NCI-H2081 (cell line): ENCODE data around the gene PRSS1.
"Not testable (repeated sequence)": the region's sequence is repeated elsewhere in the genome, so short reads cannot be mapped to it uniquely, and the experiment has no call there.

ENCODE experiments used
- DNase-seq, 2 experiments: peaks; one replicate each; lab custom pipeline; 2025; lab: John Stamatoyannopoulos, UW

Gene PRSS1

DNA sequence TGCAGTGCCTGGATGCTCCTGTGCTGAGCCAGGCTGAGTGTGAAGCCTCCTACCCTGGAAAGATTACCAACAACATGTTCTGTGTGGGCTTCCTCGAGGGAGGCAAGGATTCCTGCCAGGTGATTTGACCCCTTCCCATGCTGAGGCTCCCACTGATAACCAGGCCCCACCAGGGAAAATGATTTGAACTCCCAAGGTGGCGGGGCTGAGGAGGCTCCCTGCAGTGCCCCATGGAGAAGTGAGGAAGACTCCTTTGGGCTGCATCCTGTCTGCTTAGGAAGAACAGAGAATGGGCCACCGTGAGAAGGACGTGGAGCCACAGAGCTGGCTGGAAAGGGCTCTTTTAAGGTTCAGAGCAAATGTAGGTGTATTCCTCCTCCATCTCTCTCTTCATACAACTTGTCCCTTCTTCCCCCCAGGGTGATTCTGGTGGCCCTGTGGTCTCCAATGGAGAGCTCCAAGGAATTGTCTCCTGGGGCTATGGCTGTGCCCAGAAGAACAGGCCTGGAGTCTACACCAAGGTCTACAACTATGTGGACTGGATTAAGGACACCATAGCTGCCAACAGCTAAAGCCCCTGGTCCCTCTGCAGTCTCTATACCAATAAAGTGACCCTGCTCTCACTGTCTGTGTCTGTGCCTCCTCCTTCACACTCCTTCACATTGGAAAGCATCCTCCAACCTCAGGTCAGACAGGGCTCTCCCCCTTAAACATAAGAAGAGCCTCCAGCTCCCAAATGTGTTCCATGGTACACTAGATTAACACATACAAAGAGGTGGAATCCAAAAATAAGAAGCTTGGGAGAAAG is 24.9 kb downstream of the PRSS1 start:
- no peak for DNase-seq

DNA sequence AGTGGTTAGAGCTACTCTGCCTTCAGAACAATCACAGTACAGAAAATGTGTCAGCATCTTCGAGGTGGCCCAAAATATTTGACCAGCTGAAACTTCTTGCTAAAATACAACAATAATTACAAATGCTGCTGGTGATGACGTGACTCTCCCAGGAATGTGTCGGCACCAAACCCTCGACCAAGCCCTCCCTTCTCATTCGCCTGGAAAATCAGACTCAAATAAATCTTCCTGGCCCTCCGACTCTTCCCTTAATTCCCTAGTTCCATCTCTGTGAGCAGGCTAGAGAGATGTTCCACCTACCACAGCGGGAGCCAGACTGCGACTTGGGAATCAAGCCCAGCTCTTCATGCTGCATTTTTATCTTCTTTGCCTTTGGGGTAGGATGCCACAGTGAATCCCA is 25.6 kb downstream of the PRSS1 start:
- no peak for DNase-seq

DNA sequence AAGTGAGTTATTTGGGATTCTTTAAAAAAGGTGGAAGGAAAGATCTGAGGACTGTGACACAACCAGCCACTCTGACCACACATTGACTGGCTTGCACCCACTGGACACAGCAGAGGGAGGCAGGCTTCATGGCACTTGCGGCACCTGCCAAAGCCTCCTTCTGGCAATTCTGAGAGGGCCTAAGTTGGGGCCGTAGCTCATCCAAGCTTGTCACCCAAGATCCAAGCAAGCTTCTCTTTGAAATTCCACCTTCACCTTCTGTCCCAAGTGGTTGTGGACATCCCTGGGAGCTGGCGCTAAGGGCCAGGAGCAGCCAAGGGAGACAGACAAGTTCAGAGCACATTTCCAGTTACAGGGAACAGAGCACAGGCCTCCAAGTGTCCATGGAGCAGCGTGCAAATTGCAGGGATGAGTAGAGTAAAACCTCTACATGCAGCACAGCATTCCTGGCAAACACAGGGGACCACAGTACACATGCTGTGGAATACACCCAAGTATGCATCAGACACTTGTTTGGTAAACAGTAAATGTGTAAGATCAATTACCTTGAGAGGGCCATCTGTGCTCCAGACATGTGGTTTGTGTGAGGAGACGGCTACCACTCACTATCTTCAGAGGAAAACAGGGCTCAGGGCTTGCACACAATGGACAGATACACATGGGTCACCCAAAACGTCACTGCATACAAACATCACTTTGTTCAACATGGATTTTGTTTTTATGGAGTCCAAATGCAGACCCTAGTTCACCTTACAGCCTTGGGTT is 26.3 kb downstream of the PRSS1 start:
- DNase-seq = not testable (repeated sequence)

DNA sequence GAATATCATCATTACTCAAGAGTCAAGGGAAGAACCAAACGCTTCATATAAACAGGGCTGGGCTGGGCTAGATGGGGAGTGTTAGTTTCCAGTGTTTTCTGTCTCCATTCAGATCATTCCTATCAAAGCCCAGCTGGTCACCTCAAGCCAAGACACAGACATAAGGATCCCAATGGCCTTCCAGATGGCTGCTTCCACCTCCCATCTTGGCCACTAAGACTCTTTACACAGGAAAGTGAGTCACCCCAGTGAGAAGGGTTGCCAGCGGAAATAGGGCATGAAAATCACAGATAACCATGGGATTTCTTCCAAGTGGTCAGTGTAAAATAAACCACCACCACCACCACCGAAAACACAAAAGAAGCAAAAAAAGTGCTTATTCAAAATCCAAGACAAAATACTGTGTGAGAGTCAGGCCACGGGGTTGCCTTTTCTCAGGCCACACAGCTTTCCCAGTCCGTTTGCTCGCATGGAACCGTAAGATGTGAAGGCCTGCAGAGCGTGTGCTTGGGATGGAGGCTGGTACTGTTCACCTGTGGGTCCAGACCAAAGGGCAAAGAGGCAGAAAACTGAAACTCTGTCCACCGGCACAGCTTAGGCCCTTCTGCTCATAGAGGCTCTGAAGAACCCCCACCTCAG is 27.1 kb downstream of the PRSS1 start:
- no peak for DNase-seq

DNA sequence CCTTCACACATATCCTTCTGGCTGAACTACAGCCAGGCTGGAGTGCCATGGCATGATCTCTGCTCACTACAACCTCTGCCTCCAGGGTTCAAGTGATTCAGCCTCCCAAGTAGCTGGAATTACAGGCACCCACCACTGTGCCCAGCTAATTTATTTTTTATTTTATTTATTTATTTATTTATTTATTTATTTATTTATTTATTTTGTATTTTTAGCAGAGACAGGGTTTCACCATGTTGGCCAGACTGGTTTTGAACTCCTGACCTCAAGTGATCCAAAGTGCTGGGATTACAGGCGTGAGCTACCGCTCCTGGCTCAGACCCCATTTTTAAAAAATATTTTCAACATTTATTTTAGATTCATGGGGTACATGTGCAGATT is 27.6 kb downstream of the PRSS1 start:
- not testable (repeated sequence) for DNase-seq

DNA sequence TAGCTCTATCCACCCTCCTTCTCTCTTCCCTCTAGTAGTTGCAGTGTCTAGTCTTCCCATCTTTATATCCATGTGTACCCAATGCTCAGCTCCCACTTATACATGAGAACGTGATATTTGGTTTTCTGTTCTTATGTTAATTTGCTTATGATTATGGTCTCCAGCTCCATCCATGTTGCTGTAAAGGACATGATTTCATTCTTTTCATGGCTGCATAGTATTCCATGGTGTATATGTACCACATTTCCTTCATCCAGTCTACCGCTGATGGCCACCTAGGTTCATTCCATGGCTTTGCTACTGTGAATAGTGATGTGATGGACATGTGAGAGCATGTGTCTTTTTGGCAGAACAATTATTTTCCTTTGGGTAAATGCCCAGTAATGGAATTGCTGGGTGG is 28.0 kb downstream of the PRSS1 start:
- DNase-seq = no peak

DNA sequence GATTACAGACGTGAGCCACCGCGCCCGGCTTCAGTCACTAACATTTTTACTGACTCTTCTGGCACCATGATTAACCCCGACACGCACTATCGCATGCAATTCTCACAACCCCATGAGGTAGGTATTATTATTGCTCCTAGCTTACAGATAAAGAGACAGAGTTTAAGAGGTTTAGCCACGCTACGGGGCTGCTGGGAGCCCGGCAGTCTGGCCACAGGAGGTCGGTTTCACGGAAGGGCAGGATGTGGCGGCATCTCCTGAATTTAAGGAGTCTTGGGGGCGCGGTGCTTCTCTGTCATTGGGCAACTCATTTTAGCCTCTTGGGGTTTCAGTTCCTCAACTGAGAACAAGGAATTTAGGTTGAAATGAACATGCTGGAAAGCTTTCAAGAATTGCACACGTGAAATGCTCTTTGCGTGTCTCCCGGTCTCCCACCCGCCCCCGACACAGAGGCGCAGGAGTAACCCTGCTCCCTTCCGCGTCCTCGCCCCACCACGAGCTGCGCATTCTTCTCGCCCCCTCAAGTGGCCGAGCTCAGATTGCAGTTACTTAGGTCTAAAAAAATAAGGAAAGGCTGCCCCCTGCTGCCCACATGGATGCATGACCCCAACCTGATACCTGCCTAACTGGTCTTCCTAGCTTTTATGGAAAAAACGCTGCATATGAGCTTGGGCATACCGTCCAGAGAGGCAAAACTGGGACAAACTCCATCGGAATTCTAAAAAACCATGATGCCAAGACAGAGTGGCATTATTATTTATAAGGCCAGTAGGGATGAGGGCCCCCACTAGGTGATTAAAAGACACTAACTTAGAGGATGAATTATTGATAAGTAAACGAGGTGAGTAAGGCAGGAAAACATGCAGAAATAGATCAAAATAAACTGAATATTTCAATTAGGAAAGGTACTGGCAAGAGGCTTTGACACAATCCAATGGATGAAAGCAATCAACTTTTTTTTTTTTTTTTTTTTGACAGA is 33.9 kb downstream of the PRSS1 start:
- DNase-seq = peak; percentile 95 to 97

DNA sequence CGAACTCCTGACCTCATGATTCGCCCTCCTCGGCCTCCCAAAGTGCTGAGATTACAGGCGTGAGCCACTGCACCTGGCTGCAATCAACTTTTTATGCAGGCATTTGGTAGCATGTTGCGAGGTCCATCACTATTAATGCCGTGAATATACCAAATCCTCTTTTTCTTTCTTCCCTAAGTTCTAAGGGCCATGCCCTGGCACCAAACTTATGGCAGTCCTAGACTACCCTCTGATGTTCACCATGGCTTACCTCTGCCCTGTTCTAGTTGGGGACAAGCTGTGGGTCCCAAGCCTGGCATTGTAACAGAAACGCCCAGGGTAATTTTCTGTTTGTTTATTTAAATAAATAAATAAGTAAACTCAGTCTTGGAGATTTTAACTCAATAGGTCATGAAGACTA is 34.8 kb downstream of the PRSS1 start:
- DNase-seq = peak in 1 of 2 experiments; percentile 16

DNA sequence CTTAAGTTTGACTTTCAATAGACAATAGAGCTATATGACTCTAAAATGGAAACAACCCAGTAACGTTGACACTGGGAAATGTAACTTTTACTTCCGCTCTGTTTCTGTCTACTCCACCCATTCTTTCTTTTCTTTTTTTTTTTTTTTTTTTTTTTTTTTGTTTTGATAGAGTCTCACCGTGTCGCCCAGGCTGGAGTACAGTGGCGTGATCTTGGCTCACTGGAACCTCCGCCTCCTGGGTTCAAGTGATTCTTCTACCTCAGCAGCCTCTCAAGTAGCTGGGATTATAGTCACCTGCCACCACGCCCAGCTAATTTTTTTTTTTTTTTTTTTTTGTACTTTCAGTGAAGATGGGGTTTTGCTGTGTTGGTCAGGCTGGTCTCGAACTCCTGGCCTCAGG is 35.4 kb downstream of the PRSS1 start:
- DNase-seq = no peak

DNA sequence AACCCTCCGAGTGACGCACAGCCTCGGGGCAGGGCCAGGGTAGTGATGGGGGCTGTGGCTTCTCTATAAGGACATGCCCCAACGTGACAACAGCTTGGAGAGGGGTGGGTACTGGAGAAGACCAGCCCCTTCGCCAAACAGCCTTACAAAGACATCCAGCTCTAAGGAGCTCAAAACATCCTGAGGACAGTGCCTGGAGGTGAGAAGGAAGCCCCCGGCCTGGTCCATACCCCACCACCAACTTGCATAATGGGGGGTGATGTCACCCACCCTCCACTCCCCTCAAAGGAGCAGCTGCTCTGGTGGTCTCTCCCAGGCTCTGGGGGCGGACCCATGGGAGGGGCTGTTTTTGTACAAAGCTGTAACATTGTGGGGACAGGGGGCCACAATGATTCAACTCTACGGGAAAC is 36.6 kb downstream of the PRSS1 start:
- no peak for DNase-seq

DNA sequence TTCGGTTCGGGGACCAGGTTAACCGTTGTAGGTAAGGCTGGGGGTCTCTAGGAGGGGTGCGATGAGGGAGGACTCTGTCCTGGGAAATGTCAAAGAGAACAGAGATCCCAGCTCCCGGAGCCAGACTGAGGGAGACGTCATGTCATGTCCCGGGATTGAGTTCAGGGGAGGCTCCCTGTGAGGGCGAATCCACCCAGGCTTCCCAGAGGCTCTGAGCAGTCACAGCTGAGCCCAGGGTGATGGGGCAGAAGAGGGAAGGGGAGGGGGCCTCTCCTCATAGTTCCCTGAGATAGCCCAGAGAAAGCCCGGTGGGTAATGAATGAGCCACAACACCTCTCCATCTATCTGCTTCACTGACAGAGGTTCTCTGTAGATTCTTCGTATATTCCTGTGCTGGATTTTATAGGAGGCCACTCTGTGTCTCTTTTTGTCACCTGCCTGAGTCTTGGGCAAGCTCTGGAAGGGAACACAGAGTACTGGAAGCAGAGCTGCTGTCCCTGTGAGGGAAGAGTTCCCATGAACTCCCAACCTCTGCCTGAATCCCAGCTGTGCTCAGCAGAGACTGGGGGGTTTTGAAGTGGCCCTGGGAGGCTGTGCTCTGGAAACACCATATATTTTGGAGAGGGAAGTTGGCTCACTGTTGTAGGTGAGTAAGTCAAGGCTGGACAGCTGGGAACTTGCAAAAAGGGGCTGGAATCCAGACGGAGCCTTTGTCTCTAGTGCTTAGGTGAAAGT is 37.9 kb downstream of the PRSS1 start:
- no peak for DNase-seq

DNA sequence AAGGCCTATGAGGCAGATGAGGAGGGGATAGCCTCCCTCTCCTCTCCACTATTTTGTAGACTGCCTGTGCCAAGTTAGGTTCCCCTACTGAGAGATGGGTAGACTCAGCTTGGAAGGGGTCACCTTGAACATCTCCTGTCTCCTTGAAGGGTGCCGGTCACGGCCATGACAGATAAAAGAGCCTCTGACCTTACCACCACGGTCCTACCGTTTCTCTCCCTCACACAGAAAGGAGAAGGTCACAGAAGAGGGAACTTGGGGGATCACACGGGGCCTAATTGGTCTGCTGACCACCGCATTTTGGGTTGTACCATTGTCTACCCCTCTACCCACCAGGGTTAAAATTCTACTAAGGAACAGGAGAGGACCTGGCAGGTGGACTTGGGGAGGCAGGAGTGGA is 38.5 kb downstream of the PRSS1 start:
- no peak for DNase-seq

DNA sequence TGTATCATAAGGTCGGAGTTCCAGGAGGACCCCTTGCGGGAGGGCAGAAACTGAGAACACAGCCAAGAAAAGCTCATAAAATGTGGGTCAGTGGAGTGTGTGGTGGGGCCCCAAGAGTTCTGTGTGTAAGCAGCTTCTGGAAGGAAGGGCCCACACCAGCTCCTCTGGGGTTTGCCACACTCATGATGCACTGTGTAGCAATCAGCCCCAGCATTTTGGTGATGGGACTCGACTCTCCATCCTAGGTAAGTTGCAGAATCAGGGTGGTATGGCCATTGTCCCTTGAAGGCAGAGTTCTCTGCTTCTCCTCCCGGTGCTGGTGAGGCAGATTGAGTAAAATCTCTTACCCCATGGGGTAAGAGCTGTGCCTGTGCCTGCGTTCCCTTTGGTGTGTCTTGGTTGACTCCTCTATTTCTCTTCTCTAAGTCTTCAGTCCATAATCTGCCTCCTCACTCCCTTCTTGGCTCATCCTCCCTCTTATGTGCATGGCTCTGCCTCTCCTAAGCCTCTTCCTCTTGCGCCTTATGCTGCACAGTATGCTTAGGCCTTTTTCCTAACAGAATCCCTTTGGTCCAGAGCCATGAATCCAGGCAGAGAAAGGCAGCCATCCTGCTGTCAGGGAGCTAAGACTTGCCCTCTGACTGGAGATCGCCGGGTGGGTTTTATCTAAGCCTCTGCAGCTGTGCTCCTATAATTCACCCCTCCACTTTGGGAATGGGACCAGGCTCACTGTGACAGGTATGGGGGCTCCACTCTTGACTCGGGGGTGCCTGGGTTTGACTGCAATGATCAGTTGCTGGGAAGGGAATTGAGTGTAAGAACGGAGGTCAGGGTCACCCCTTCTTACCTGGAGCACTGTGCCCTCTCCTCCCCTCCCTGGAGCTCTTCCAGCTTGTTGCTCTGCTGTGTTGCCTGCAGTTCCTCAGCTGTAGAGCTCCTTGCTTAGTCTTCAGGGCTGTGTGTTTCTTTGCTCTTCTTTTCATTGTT is 39.3 kb downstream of the PRSS1 start:
- DNase-seq = no peak

DNA sequence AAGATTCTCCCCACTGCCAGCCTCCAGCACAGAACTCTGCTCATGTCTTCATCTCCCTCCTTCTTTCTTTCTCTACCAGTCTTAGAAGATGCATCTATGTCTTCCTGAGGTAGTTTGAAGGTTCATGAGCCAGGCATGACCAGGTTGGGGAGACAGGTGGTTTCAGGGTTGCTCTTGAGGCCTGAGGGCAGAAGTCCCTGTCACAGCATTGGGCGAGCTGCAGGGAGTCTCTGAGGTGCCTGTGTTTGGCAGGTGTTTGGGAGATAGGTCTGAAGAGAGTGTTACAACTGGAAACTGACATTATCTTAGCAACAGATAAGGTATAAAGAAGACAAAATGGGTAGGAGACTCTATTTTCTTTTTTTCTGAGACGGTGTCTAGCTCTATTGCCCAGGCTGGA is 40.2 kb downstream of the PRSS1 start:
- no peak for DNase-seq

DNA sequence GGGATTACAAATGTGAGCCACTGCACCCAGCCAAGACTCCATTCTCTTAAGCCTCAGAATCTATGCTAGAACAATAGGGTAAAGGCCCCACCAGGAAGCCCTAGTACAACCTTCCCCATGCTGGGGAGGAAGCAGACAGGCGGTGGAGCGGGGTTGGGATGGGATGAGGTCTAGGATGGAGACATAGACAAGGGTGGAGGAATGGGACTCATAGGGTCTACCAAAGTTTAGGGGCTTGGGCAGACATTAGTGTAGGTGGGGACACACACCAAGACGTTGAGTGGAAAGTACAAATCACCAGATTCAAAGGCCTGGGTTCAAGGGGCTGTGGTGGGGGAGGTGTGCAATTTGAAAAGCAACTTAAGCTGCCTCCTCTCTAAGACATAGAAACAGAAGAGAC is 40.8 kb downstream of the PRSS1 start:
- DNase-seq = no peak

DNA sequence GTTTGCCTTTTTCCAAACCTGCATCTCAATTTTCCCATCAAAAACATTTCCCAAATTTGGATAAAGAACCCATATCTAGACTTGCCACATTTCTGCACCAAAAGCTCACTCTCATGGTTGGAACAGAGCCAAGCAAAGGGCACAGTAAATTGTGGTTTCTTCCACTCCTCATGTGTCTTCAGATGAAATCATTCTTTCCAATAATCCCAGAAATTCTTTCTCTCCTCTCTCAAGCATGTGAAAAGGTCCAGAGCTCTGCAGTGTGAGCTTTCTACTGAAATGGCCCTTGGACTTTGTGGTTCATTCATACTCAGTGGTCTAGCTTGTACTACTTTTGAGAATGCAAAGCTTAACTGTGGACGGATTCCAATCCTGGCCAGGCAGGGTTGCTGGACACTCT is 41.3 kb downstream of the PRSS1 start:
- DNase-seq = no peak

DNA sequence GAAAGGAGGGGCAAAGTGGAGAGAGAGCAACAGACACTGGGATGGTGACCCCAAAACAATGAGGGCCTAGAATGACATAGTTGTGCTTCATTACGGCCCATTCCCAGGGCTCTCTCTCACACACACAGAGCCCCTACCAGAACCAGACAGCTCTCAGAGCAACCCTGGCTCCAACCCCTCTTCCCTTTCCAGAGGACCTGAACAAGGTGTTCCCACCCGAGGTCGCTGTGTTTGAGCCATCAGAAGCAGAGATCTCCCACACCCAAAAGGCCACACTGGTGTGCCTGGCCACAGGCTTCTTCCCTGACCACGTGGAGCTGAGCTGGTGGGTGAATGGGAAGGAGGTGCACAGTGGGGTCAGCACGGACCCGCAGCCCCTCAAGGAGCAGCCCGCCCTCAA is 42.2 kb downstream of the PRSS1 start:
- no peak for DNase-seq

DNA sequence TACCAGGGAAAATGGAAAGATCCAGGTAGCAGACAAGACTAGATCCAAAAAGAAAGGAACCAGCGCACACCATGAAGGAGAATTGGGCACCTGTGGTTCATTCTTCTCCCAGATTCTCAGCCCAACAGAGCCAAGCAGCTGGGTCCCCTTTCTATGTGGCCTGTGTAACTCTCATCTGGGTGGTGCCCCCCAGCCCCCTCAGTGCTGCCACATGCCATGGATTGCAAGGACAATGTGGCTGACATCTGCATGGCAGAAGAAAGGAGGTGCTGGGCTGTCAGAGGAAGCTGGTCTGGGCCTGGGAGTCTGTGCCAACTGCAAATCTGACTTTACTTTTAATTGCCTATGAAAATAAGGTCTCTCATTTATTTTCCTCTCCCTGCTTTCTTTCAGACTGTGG is 42.9 kb downstream of the PRSS1 start:
- no peak for DNase-seq

DNA sequence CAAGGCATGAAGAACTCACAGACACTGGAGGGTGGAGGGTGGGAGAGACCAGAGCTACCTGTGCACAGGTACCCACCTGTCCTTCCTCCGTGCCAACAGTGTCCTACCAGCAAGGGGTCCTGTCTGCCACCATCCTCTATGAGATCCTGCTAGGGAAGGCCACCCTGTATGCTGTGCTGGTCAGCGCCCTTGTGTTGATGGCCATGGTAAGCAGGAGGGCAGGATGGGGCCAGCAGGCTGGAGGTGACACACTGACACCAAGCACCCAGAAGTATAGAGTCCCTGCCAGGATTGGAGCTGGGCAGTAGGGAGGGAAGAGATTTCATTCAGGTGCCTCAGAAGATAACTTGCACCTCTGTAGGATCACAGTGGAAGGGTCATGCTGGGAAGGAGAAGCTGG is 43.3 kb downstream of the PRSS1 start:
- no peak for DNase-seq

DNA sequence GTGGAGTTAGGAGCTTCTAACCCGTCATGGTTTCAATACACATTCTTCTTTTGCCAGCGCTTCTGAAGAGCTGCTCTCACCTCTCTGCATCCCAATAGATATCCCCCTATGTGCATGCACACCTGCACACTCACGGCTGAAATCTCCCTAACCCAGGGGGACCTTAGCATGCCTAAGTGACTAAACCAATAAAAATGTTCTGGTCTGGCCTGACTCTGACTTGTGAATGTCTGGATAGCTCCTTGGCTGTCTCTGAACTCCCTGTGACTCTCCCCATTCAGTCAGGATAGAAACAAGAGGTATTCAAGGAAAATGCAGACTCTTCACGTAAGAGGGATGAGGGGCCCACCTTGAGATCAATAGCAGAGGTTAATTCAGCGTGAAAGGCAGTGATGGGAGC is 43.9 kb downstream of the PRSS1 start:
- no peak for DNase-seq
